Right lung (tissue), 5 donors: Measurements from ENCODE around the gene DMD. TPM values are rescaled to one million over a fixed set of nuclear protein-coding genes. Genes with fewer than 3 reads are reported as not detected.
A peak's percentile ranks its signal among the peaks of the same experiment; 100 is the strongest.

Experiments used
- DNase-seq, 2 donors: peaks; one replicate each; pipeline ENCODE4 v3.0.0-alpha.2; 2013
- polyA plus RNA-seq, 5 donors: library from polyadenylated mRNA; unstranded; fragments of 120-200 nt; gene quantifications; one replicate each; pipeline versions ENCODE4 v1.2.1 to v1.2.3, GENCODE V29; 2013; ENCODE audit warnings: inconsistent platforms in 1 of 5, low replicate concordance in 1 of 5; ENCODE audit not compliant: insufficient read length in 5 of 5, insufficient read depth in 1 of 5

Gene DMD
- polyA plus RNA-seq, 5 donors: 46.8 to 79.3 (median 59.8) TPM

DNA sequence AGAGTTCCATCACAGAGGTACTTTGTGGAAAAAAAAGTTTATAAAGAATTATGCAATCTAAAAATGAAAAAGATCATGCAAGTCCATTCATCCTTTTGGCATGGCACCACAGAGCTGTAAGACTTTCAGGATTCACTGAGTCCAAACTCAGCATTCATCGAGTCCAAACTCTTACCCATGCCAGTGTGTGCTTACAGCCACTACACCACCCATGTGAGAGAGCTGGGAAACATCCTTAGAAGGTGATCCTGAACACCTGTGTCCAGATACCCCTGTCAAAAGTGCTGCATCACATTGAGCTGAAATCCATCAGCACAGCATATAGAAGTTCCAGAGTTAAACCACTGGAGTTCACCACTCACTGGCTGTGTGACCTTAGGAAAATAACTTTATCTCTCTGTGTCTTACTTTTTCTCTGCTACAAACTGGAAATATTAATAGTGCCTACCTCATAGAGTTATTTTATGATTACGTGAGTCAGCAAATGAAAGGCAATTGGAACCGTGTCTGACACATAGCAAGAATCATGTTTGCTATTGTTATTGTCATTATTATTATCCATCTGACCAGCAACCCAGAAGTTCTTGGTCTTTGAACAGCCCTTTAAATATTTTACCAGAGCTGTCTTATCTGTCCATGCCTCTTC lies 2024.5 kb downstream of the DMD start:
- DNase-seq: no peak

DNA sequence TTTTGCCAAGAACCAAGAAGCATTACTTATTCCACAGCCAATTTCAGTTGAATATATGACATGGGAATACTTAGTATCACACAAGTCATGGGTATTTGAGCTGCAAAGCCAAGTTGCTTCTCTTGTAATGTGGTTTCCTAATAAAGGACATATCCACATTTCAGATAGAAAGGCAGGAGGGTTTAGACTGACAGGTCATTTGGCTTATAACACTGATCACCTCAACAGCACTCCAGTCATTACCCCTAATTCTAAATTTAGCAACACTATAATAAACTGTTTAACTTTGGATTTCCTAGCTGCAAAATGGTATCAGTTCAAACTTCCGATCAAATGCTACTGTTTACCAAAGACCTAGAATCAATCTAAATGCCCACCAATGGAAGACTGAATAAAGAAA lies 2025.5 kb downstream of the DMD start:
- DNase-seq: no peak

DNA sequence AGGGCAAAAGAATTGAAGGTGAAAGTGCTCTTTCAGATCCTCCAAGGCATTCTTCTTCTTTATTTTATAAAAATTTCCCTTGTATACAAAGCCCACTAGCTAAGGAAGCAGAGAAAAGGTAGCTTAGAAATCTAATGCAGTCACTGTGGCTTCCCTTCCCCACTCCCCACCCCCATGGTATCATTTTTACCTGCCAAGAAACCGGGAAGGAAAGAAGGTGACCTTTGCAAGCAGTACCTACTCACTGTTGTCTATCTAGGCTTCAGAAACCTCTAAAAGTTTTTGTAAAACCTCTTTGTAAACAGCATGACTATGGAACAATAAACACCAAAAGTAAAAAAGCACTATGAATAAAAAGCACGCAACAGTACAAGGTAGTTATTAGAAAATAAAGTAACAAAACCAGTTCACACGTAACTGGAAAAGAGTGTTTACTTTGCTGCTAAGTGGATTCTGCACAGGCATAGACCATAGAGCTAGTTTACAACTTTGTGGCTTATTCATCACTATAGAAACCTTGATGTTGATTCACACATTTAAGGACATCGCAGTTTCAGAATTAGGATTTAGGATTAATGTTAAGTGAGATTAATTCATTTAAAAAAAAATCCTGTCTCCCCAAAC lies 2029.9 kb downstream of the DMD start:
- DNase-seq: peak in 1 of 2 donors; percentile 19

DNA sequence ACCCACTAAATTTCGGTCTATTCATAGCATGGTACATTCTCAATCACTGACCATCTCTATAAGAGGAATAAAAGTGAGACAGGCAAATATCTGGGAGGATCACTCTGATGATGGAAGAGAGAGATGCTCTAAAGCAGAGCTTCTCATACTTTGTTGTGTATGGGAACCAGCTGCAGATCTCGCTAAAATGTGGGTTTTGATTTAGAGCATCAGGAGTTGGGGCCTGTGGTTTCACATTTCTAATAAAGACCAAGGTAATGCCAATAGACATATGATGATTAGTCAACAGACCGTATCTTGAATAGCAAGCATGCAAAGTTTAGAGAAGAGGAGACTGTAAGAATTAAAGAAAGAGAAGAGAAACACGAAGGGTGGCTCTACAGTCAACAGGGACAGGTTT lies 2032.1 kb downstream of the DMD start:
- DNase-seq: no peak

DNA sequence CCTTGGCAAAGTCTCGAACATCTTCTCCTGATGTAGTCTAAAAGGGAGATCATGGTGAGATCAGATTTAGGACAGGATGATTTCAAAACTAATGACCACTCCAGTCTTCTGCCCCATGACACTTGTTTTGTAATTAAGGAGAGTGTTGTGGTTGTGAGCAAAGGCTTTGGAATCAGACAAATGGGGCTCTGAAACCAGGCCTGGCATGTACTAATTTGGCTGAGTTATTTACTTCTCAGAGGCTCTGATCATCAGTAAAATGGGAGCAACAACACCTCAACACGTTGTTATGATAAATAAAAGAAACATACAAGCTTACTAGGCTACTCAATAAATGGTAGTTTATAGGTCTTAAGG lies 2032.6 kb downstream of the DMD start:
- DNase-seq: no peak

DNA sequence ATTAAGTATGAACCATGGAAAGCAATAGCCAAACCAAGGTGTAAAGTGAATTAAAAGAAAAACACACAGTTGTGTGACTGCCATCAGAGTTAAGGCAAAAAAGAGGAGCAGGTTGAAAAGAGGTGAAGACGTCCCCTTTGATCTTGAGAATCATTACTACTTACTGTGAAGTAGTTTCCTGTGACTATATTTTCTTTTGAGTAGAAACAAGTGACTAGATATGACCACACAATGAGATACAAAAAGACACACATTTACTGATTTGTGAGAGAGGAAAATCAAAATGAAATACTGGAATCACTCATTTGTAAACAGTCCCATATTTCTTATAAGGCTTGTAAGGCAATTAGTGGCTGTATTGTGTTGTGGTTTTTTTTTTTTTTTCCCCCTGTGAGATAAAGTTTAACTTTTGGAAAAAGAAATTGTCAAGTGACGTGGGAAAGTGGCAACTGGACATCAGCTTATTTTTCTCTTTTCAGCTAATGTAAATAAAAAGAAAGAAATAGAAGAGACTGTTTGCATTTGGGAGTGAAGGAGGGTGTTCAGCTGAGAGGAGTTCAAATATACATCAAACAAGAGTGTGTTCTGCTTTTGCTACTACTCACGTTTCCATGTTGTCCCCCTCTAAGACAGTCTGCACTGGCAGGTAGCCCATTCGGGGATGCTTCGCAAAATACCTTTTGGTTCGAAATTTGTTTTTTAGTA lies 2033.1 kb downstream of the DMD start:
- DNase-seq: no peak

DNA sequence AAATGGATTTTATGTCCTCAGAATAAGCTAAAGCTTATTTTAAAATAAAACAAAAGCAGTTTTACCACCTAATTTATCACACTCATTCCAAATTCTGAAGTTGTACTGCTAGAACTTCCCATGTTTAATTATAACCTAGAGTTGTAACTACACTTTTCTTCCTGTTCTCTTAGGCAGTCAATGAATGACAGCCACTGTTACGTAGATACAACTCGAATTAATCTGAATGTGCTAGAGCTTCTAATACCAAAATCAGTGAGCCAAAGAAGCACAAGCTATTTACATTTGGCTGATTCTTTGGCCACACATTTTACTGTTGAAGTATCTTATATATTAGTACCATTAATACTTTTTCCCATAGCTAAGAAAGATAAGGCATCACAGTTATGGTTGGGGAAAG lies 2040.6 kb downstream of the DMD start:
- no peak for DNase-seq

DNA sequence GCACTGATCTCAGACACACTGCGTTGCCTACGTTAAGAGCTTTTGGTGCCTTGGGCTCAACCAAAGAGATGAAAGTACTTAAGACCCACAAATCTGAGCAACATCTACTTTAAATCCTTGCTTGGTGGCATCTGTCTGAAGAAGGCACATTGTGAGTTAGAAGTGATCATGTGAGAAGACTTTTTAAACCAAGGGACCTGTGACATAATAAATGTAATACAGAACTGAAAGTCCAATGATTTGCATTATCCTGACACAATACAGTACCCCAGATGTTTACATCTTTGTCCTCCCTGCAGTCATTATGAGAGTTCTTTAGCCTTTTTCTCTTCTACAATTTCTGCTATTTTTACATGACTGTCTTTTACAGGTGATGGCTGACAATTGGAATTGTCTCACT lies 2042.8 kb downstream of the DMD start:
- no peak for DNase-seq

DNA sequence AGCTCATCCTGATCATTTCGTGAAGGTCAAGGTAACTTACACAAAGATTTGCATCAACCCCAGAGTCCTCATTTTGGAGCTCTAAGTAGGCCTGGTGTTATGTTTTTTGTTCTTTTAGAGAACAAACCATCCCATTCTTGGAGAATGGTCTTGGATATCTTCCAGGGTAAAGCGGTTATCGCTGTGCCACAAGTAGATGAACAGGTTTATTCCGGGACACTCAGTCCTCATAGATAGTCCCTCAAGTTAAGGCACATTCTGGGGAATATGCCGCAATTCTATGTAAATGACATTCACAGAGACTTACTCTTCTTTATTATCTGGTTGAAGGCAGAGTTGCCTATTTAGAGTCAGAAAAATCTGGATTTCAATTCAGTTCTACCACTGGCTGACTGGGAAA lies 2044.5 kb downstream of the DMD start:
- DNase-seq: no peak

DNA sequence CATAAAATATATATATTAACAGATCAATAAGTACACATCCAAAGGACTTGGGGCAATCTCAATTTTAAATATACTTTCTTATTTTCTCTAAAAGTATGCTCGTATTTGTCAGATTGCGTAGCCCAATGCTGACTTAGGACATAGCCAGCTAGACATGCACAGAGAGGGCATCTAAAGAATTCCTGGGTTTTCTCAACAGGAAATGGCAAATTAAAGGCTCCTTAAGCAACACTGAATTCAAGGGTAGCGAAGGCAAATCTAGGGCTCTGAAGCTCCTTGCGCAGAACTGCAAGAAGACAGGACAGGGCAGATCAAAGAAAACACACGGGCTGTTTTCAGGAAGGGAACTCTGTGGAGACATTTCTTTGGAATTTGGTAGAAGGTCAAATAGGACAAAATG lies 2044.9 kb downstream of the DMD start:
- DNase-seq: no peak

DNA sequence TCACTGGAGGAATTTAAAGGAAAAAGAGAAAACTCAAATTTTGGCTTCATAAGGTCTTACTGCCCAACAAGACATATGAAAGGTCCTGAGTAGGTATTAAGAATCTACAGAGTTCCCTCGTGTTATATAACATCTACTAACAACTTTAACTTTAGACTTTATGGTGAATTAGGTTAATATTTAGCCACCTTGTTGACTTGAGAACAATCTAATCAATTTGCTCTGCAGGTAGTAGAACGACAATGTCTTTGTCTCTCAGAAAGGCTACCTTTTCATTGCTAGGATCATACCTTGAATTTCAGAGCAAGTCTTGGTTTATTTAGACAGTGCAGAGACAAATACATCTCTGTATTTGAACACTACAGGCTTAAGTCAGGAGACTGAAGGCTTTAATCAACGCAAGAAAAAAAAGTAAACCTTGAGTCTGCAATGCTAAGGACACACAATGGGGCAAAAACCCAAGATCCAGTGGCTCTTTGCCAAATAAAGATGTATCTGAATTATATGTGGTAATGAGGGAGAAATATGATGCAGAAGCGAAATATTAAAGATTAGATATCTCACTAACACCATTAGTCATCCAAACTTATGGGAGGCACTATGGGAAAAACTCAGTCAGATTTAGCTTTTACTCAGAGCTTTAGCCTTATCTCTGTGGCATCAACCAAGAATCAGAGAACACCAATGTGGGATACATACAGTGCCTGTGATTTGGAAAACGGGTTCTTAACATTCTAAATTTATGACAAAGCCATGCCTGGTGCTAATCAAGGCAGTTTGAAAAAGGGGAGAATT lies 2045.9 kb downstream of the DMD start:
- DNase-seq: no peak

DNA sequence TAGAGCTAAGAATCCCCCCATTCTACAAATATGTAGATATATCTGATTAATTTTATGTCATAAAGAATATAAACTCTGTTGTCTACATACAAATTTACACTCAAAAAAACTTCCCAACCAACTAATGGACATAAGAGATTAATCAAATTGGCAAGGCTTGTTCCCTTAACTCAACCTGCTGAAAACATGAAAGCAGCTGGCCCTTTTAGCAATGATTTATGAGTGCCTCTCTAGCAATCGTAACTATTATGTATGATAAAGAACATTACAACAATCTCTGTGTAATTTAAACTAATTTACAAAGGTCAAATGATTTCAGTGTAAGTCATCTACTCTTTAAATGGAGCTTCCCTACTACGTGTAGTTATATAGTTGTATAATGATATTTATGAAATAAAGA lies 2056.4 kb downstream of the DMD start:
- no peak for DNase-seq

DNA sequence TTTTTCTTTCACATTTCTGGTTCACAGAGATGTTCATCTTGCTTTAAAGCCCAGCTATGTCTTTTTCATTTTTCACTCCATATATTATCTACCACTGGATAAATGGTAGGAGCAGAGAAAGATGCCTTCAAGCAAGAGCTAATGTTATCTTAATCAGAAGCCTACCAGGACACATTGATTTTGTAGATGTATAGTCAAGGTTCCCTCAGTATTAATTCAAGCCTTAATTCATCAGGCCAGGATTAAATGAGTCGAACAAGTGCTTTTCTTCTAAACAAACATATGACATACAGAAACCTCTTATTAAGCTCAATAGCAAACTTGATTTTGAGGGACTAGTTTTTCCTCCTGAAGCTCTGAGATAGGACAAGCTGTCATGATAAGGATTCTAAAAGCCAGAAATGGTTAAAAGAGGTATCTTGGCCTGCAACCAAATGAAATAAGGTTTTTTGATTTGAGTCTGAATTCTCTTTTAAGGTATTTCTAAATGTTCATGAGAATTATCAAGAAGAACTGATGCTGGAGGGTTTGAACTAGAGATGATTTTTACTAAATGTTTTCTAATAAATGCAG lies 2057.8 kb downstream of the DMD start:
- DNase-seq: no peak

DNA sequence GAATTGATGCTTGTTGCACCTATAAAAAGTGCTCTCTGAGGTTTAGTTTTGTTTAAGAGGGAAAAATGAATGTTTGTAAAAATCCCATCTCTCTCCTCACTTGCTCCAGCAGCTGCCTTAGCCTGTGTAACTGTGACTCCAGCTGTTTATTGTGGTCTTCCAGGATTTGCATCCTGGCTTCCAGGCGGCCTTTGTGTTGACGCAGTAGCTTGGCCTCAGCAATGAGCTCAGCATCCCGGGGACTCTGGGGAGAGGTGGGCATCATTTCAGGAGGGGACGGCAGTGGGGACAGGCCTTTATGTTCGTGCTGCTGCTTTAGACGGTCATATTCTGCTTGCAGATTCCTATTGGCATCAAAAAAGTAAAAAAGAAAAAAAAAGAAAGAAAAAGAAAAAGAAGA lies 2064.2 kb downstream of the DMD start:
- no peak for DNase-seq

DNA sequence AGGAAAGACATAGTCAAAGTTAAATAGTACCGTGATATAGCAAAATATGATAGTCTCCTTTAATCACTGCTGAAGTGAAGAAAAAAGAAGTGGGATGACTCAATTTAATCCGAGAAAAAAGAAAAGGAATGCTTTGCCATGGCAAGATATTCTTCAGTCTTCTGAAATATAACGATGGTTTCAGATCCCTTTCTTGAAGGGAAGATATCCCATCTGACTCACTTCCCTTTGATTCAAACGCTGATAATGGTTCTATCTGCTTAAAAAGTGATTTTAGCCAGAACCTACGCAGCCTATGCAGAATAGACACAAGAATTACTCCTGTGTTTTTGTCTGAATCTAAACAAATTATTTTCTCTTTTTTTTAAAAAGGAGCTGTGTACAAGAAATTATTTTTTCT lies 2071.4 kb downstream of the DMD start:
- no peak for DNase-seq

DNA sequence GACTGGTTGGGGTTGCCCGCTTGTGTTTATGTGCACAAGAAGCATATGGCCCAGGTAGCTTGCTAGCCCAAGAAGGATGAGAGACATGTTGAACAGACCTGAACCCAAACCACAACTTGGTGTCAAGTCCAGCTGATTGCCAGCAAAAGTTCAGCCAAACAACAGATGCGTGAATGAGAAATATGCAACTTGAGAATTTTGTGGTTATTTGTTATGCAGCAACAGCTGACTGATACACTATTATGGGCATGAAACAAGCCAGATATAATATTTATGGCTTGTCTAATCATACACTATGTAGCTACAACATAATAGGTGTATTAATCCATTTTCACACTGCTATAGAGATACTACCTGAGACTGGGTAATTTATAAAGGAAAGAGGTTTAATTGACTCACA lies 2073.2 kb downstream of the DMD start:
- no peak for DNase-seq

DNA sequence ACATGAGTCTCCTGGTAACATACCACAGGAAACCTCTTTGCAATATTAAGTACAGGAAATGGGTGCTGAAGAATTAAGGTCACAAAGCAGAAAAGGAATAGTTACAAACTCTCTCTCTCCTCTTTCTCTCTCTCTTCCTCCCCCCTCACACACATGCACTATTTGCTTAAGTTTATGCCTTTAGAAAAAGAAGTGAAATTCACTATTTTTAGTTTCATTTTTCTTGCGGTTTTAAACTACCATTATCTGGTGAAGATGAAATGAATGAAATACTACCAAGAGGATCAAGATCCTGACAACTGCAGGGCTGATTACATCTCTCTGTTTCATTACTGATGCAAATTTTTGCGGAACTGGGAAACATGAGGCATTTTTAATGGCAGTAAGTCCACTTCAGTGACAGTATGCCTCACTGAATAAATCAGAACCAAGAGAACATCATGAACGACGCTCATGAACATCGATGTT lies 2075.2 kb downstream of the DMD start:
- DNase-seq: no peak

DNA sequence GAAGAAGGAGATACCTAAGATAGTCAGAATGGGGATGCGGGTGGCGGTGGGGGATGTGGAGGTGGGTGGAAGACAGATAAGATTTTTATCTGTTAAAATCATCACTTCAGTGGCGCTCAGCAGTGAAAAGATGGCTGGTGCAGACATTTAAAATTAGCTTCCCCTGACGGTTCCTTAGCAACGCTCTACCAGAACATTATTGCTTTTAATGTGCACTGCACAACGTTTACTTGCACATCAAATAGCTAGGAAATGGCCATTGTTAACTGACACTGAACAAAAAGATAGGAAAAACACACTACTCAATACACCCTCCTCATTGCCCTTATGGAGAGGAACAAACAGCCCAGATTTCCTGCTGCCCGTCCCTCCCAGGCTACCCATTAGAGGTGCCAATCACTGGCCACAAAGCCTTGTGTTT lies 2078.5 kb downstream of the DMD start:
- no peak for DNase-seq

DNA sequence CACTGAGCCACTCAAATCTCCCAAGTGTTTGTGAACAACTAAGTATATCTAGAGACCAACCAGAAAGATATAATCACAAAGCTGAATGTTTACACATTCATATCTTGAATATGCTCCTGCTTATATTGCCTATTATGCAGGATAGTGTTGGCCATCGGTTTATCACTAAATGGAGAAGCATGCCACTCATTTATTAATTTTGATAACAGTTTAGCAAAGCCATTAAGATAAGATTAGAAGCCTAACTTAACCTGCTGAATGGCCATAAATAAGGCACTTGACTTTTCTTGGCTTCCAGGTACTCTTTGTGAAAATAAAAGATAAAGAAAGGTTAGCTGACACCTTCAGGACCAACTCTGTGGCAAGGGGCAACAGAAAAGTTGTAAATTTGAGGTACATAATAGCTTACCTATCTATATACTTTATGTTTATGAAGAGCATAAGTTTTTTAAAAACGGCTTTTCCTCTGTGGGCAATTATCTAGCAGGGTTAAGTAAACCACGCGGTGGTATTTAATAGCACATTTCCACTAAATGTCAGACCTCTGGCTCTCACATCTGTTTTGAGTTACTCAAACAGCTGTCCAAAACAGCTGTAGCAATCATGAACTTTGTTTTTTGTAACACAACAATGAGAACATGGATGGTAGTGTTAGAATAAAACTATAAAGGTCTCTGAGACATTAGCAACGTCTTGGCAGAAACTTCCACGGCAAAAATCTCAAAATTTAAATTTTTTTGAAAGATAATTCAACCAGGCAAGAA lies 2080.7 kb downstream of the DMD start:
- peak; percentile 3 to 28 for DNase-seq

DNA sequence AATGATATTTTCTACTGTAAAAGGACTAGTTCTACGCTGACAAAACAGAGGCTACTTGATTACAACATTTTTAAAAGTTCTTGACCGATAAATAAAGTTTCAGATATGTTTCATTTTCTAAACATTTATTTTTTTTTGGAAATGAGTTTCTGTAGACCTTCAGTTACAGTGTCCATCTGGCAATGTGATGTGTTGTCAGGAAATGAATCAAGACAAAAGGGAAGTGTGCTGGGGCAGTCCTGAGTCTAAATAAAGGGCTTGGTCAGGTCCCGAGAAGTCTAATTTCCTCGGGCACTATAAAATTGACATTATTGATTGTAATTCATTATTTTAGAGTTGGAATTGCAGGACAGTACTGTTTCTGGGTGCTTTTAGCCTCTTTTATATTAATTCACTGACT lies 2082.5 kb downstream of the DMD start:
- DNase-seq: no peak

DNA sequence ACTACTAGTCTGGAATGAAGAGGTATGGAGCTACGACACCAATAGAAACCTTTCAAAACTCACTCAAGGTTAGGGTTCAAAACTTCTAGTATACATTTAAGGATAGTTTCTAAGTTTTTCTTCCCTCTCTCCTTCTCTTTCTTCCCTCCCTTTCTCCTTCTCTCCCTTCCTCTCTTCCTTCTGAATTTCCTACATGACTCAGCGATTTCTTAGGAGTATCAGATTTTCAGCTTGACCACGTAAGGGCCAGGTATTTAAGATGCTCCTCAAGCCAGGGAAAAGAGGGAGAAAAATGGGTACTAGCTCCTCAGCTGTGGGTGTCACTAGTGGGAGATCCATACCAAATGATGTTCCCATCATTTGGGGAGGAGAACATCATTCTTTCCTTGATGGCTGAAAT lies 2083.6 kb downstream of the DMD start:
- DNase-seq: no peak
